ENCODE data around the gene SEPTIN2.
"Not testable (repeated sequence)": the region's sequence is repeated elsewhere in the genome, so short reads cannot be mapped to it uniquely, and the experiment has no call there.

The SEPTIN2 gene

GRCh38 chr2:241315879-241316631 is at the start of gene SEPTIN2:
Gene SEPTIN2 (plus strand): TSS chr2:241315925. CDS start chr2:241324233, 8,308 bp downstream.
- DNase-seq (ENCODE audit: low spot score) = peak; percentile 34

- no peak for DNase-seq (ENCODE audit: low spot score)
Observed at GRCh38 chr2:241267249-241268067, 48.3 kb upstream of the SEPTIN2 start.

GRCh38 chr2:241268306-241268705 is 47.4 kb upstream of the SEPTIN2 start:
- DNase-seq (ENCODE audit: low spot score) = no peak

GRCh38 chr2:241268716-241269445 is 46.8 kb upstream of the SEPTIN2 start:
- DNase-seq (ENCODE audit: low spot score) = no peak

GRCh38 chr2:241269707-241270520 is 45.8 kb upstream of the SEPTIN2 start:
- DNase-seq (ENCODE audit: low spot score) = no peak

- DNase-seq (ENCODE audit: low spot score) = no peak
Observed at GRCh38 chr2:241270531-241270930, 45.2 kb upstream of the SEPTIN2 start.

GRCh38 chr2:241271706-241272302 is 43.9 kb upstream of the SEPTIN2 start:
- peak; percentile 58 for DNase-seq (ENCODE audit: low spot score)

GRCh38 chr2:241272303-241273209 is 43.2 kb upstream of the SEPTIN2 start:
- DNase-seq (ENCODE audit: low spot score) = peak; percentile 58

- DNase-seq (ENCODE audit: low spot score) = no peak
Observed at GRCh38 chr2:241273210-241274020, 42.3 kb upstream of the SEPTIN2 start.

- DNase-seq (ENCODE audit: low spot score) = no peak
Observed at GRCh38 chr2:241274127-241274526, 41.6 kb upstream of the SEPTIN2 start.

- DNase-seq (ENCODE audit: low spot score) = no peak
Observed at GRCh38 chr2:241275504-241275903, 40.2 kb upstream of the SEPTIN2 start.

GRCh38 chr2:241275910-241276309 is 39.8 kb upstream of the SEPTIN2 start:
- DNase-seq (ENCODE audit: low spot score) = no peak

GRCh38 chr2:241278306-241278705 is 37.4 kb upstream of the SEPTIN2 start:
- DNase-seq (ENCODE audit: low spot score) = not testable (repeated sequence)

- DNase-seq (ENCODE audit: low spot score) = peak; percentile 3
Observed at GRCh38 chr2:241279413-241279812, 36.3 kb upstream of the SEPTIN2 start.

- DNase-seq (ENCODE audit: low spot score) = no peak
Observed at GRCh38 chr2:241279828-241280227, 35.9 kb upstream of the SEPTIN2 start.

- no peak for DNase-seq (ENCODE audit: low spot score)
Observed at GRCh38 chr2:241280291-241280690, 35.4 kb upstream of the SEPTIN2 start.

GRCh38 chr2:241282555-241282954 is 33.2 kb upstream of the SEPTIN2 start:
- no peak for DNase-seq (ENCODE audit: low spot score)

- DNase-seq (ENCODE audit: low spot score) = no peak
Observed at GRCh38 chr2:241285596-241285995, 30.1 kb upstream of the SEPTIN2 start.
